Mucosa of descending colon (tissue), 3 donors: ENCODE measurements around the gene ARAP1. TPM values are rescaled to one million over a fixed set of nuclear protein-coding genes. Genes with fewer than 3 reads are reported as not detected.

Experiments
- ATAC-seq: fragments of 200-7000 bp; cut with Tn5 transposase; one replicate; pipeline ENCODE4 v1.9.1; 2020; ENCODE audit warnings: mild to moderate bottlenecking, moderate library complexity
- DNase-seq, 3 donors: peaks; one replicate each; pipeline ENCODE4 v3.0.0-alpha.2; 2020
- H3K36me3 ChIP-seq: fragments of 200-600 bp; one replicate; pipeline ENCODE4 v1.8.0; 2021; ENCODE audit warnings: low read depth, mild to moderate bottlenecking
- H3K4me1 ChIP-seq: fragments of 200-600 bp; one replicate; pipeline ENCODE4 v1.8.0; 2021; ENCODE audit warnings: low read depth, mild to moderate bottlenecking
- H3K4me3 ChIP-seq: fragments of 200-600 bp; one replicate; pipeline ENCODE4 v1.8.0; 2021; ENCODE audit warnings: mild to moderate bottlenecking
- H3K9me3 ChIP-seq: fragments of 200-600 bp; one replicate; pipeline ENCODE4 v1.8.0; 2021; ENCODE audit warnings: mild to moderate bottlenecking
- intact Hi-C, 2 donors: fragments of 100-400 bp; cut with DNase I in 1 of 2; cut with micrococcal nuclease in 1 of 2; formaldehyde crosslinking; loops; one replicate each; pipeline versions ENCODE4 v1.11.0 to v1.11.1; 2022; cut with DNase I, micrococcal nuclease
- total RNA-seq, 3 donors: library from RNA; stranded (reverse); fragmentation: NEBNext Ultra II Directional in 2 of 3; extraction: Animal tissue kit (Norgen Biotek cat#: 25700) in 2 of 3; gene quantifications; one replicate each; pipeline versions ENCODE4 v1.2.1 to v1.2.4, GENCODE V29; 2021 to 2023
- TF ChIP-seq, protein P1 (sequence below): fragments of 200-600 bp; IDR thresholded peaks from one replicate; pipeline ENCODE4 v1.8.0; 2022; ENCODE audit warnings: antibody characterized with exemption, mild to moderate bottlenecking
- donor health status: DM: no; HTN: no; CAD: no; lungs with moderate emphysema.
- donor health status: DM: no; HTN: no; CAD: no.
- donor health status: DM: no; HTN: yes; CAD: no.

The ARAP1 gene
- total RNA-seq, 3 donors from 2014 or later = 69.3 to 84.8 (median 84.0) TPM

- Histone ChIP-seq H3K9me3 (no peaks in the 10 kb centered on the region), H3K36me3 (no peaks in the 10 kb centered on the region), H3K4me1 (no peaks in the 10 kb centered on the region), H3K4me3 (no peak overlapping the region)
- intact Hi-C loops = no loop called here
- ATAC-seq = no peak
- DNase-seq = no peak
- TF ChIP-seq, protein P1, sequence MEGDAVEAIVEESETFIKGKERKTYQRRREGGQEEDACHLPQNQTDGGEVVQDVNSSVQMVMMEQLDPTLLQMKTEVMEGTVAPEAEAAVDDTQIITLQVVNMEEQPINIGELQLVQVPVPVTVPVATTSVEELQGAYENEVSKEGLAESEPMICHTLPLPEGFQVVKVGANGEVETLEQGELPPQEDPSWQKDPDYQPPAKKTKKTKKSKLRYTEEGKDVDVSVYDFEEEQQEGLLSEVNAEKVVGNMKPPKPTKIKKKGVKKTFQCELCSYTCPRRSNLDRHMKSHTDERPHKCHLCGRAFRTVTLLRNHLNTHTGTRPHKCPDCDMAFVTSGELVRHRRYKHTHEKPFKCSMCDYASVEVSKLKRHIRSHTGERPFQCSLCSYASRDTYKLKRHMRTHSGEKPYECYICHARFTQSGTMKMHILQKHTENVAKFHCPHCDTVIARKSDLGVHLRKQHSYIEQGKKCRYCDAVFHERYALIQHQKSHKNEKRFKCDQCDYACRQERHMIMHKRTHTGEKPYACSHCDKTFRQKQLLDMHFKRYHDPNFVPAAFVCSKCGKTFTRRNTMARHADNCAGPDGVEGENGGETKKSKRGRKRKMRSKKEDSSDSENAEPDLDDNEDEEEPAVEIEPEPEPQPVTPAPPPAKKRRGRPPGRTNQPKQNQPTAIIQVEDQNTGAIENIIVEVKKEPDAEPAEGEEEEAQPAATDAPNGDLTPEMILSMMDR = no peak
Measured at GRCh38 chr11:72652133-72652532, 100.1 kb downstream of the ARAP1 start.

DNA sequence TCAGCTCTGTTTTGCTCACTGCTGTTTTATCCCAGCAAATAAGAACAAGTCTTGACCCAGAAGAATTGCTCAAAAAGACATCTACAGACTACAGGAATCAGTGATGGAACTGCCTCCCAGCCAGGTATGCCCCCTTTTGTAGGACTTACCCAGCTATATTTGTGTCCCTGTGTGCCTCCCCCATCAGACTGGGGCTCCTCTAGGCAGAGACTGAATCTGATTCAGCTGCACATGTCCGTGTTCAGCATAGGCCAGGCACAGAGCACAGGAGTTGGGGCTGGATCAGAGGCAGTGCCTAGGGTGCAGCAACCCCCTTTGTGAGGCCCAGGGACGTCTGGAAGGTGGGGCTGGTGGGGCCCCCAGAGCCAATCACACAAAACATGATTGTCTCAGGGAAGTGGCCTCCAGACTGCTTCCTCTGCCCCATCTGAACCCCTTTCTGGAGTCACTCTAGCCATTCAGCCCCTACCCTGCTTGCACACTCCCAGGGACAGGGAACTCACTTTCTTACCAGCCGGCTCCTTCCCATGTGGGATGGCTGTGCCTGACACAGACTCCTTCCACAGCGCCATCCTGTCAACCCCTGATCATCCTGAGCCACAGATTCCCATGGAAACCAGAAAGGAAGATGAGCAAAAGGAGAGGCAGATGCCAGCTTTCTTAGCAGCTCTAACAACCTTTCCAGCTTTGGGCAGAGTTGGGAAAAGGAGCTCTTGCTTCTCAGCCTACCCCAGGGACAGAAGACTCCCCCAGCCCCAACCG, 102.8 kb downstream of the ARAP1 start:
- Histone ChIP-seq H3K9me3 (no peaks in the 10 kb centered on the region), H3K4me1 (no peaks in the 10 kb centered on the region), H3K4me3 (no peak overlapping the region), H3K36me3 (no peaks in the 10 kb centered on the region)
- TF ChIP-seq, protein P1 = no peak
- no peak for DNase-seq
- no peak for ATAC-seq
- intact Hi-C loops = loop anchor here in 1 of 2 donors (5.0 kb wide), 1 partner anchor 62 kb away; no protein-coding TSS in a partner anchor

DNA sequence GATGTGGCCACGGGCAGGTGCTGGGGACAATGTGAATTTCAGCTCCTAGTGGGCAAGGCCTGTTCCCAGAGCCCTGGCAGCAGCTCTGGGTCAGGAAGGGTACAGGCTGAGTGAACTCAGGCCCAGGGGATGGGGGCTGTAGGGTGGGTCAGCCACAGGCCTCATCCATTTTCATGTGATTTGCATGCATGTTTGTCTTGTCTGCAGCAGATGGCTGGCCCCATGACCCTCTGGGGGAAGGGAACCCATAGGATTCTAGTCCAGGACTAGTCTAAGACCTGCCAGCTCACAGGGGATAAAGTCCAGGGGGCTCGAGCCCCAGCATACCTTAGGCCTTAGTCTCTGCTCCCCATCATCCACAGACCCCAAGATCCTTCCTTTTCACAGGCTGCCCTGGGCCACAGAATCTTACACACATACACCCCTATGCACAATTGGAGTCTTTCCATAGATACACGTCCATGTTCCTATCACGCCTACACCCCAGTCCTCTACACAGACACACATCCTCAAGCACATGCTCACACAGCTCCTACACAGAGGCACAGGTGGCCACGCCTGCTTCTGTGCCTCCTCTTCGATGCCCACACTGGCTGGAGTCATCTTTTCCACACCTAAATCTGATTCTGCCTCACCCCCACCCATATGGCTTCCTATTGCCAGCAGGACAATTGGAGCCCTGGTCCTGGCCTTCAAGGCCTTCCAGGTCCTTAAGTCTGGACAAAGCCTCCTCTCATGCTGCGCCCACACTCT, 103.6 kb downstream of the ARAP1 start:
- Histone ChIP-seq H3K4me1 (no peaks in the 10 kb centered on the region), H3K4me3 (no peak overlapping the region), H3K36me3 (no peaks in the 10 kb centered on the region), H3K9me3 (no peaks in the 10 kb centered on the region)
- intact Hi-C loops = loop anchor here in 1 of 2 donors (5.0 kb wide), 1 partner anchor 61 kb away; no protein-coding TSS in a partner anchor
- ATAC-seq = no peak
- no peak for DNase-seq
- TF ChIP-seq, protein P1 = no peak

- intact Hi-C loops = loop anchor here in 1 of 2 donors (5.0 kb wide), 1 partner anchor 61 kb away; no protein-coding TSS in a partner anchor
- ATAC-seq (no peak), DNase-seq (no peak)
- H3K4me1 ChIP-seq = peaks cover 4% of the 10 kb centered on the region
- TF ChIP-seq, protein P1 = no peak
- H3K9me3 ChIP-seq = no peaks in the 10 kb centered on the region
- no peaks in the 10 kb centered on the region for H3K36me3 ChIP-seq
- H3K4me3 ChIP-seq = no peak overlapping the region
Measured at GRCh38 chr11:72647882-72648281, 104.3 kb downstream of the ARAP1 start.

- intact Hi-C loops = loop anchor here in 1 of 2 donors (5.0 kb wide), 1 partner anchor 59 kb away; no protein-coding TSS in a partner anchor
- H3K4me1 ChIP-seq = peaks cover 9% of the 10 kb centered on the region
- no peak for DNase-seq
- TF ChIP-seq, protein P1 = no peak
- no peak for ATAC-seq
- no peak overlapping the region for H3K4me3 ChIP-seq
- no peaks in the 10 kb centered on the region for H3K9me3 ChIP-seq
- H3K36me3 ChIP-seq = no peaks in the 10 kb centered on the region
Measured at GRCh38 chr11:72646472-72646871, 105.7 kb downstream of the ARAP1 start.
